Measurements from ENCODE around the gene IFT43. TPM values are rescaled to one million over a fixed set of nuclear protein-coding genes. Genes with fewer than 3 reads are reported as not detected.

The IFT43 gene
- total RNA-seq, 1 donor from 2014 or later: 52.1 TPM

DNA sequence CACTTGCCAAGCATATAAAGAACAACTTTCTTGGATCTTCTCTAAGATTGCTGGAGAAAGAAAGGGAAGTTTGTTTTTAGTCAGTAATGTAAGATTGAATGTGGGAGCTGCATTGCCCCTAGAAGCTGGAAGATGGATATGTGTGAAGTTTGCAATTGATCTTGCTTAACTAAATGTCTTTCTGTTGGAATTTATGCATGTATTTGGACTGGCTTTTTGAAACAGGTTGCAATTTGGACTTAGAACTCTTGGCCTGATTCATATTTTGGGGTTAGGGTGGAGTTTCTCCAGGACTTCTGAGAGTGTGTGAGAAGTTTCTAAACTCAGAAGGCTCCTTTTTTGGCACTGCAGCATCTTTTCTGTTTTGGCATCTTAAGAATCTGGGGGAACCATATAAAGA, 26.4 kb downstream of the IFT43 start:
- TF ChIP-seq, protein P1, sequence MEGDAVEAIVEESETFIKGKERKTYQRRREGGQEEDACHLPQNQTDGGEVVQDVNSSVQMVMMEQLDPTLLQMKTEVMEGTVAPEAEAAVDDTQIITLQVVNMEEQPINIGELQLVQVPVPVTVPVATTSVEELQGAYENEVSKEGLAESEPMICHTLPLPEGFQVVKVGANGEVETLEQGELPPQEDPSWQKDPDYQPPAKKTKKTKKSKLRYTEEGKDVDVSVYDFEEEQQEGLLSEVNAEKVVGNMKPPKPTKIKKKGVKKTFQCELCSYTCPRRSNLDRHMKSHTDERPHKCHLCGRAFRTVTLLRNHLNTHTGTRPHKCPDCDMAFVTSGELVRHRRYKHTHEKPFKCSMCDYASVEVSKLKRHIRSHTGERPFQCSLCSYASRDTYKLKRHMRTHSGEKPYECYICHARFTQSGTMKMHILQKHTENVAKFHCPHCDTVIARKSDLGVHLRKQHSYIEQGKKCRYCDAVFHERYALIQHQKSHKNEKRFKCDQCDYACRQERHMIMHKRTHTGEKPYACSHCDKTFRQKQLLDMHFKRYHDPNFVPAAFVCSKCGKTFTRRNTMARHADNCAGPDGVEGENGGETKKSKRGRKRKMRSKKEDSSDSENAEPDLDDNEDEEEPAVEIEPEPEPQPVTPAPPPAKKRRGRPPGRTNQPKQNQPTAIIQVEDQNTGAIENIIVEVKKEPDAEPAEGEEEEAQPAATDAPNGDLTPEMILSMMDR (IDR thresholded peaks at IDR 0.05; ENCODE audit: unreplicated experiment): no peak
- Mint-ChIP-seq H3K9me3 (ENCODE audit: low read depth) (no peaks in the 10 kb centered on the region), H3K27ac (no peak overlapping the region), H3K36me3 (ENCODE audit: insufficient read depth) (peaks cover 36% of the 10 kb centered on the region), H3K4me3 (ENCODE audit: low read depth) (no peak overlapping the region), H3K27me3 (no peaks in the 10 kb centered on the region), H3K4me1 (ENCODE audit: low read depth) (no peaks in the 10 kb centered on the region)
- DNase-seq (ENCODE audit: low spot score, unreplicated experiment): no peak

GRCh38 chr14:76012354-76012753, 26.8 kb downstream of the IFT43 start:
- H3K27ac Mint-ChIP-seq: no peak overlapping the region
- peaks cover 37% of the 10 kb centered on the region for H3K36me3 Mint-ChIP-seq (ENCODE audit: insufficient read depth)
- H3K4me1 Mint-ChIP-seq (ENCODE audit: low read depth): no peaks in the 10 kb centered on the region
- no peaks in the 10 kb centered on the region for H3K27me3 Mint-ChIP-seq
- TF ChIP-seq, protein P1 (IDR thresholded peaks at IDR 0.05; ENCODE audit: unreplicated experiment): no peak
- no peaks in the 10 kb centered on the region for H3K9me3 Mint-ChIP-seq (ENCODE audit: low read depth)
- DNase-seq (ENCODE audit: low spot score, unreplicated experiment): no peak
- no peak overlapping the region for H3K4me3 Mint-ChIP-seq (ENCODE audit: low read depth)

GRCh38 chr14:76015191-76015590, 29.6 kb downstream of the IFT43 start:
- Mint-ChIP-seq H3K27ac (no peak overlapping the region), H3K4me1 (ENCODE audit: low read depth) (no peaks in the 10 kb centered on the region), H3K36me3 (ENCODE audit: insufficient read depth) (peaks cover 57% of the 10 kb centered on the region), H3K9me3 (ENCODE audit: low read depth) (peaks cover 16% of the 10 kb centered on the region), H3K4me3 (ENCODE audit: low read depth) (no peak overlapping the region), H3K27me3 (no peaks in the 10 kb centered on the region)
- no peak for DNase-seq (ENCODE audit: low spot score, unreplicated experiment)
- TF ChIP-seq, protein P1 (IDR thresholded peaks at IDR 0.05; ENCODE audit: unreplicated experiment): no peak

- TF ChIP-seq, protein P1 (IDR thresholded peaks at IDR 0.05; ENCODE audit: unreplicated experiment): no peak
- Mint-ChIP-seq H3K9me3 (ENCODE audit: low read depth) (peaks cover 18% of the 10 kb centered on the region), H3K4me3 (ENCODE audit: low read depth) (no peak overlapping the region), H3K4me1 (ENCODE audit: low read depth) (no peaks in the 10 kb centered on the region), H3K36me3 (ENCODE audit: insufficient read depth) (peaks cover 60% of the 10 kb centered on the region), H3K27ac (no peak overlapping the region), H3K27me3 (no peaks in the 10 kb centered on the region)
- no peak for DNase-seq (ENCODE audit: low spot score, unreplicated experiment)
Observed at GRCh38 chr14:76015668-76016067, 30.1 kb downstream of the IFT43 start.

- TF ChIP-seq, protein P1 (IDR thresholded peaks at IDR 0.05; ENCODE audit: unreplicated experiment): no peak
- Mint-ChIP-seq H3K4me1 (ENCODE audit: low read depth) (no peaks in the 10 kb centered on the region), H3K27ac (no peak overlapping the region), H3K36me3 (ENCODE audit: insufficient read depth) (peaks cover 65% of the 10 kb centered on the region), H3K27me3 (no peaks in the 10 kb centered on the region), H3K9me3 (ENCODE audit: low read depth) (peaks cover 18% of the 10 kb centered on the region), H3K4me3 (ENCODE audit: low read depth) (no peak overlapping the region)
- no peak for DNase-seq (ENCODE audit: low spot score, unreplicated experiment)
Observed at GRCh38 chr14:76019676-76020075, 34.1 kb downstream of the IFT43 start.
